ENCODE measurements around the gene PSMA3. TPM values are rescaled to one million over a fixed set of nuclear protein-coding genes. Genes with fewer than 3 reads are reported as not detected.

PSMA3 gene
- 10 to 100 TPM; 59.2 to 63.5 TPM for total RNA-seq
- polyA plus RNA-seq (ENCODE audit: insufficient read length in 2 of 2): 100 to 1,000 TPM; 110 to 133 TPM
- long read RNA-seq, donor 1, transcript PSMA3-212 (3 exons, 730 nt): minor isoform, 7 of 131 reads
- long read RNA-seq, donor 1, transcript PSMA3-201 (11 exons, 970 nt): major isoform, 53 of 131 reads
- long read RNA-seq, donor 1, partial matches to known transcripts: 68 of 131 reads
- long read RNA-seq, donor 1, other reads (novel, unspliced or antisense): 0 of 131 reads
- long read RNA-seq, donor 2, transcript PSMA3-201 (11 exons, 970 nt): major isoform, 17 of 19 reads
- long read RNA-seq, donor 2, partial matches to known transcripts: 0 of 19 reads
- long read RNA-seq, donor 2, other reads (novel, unspliced or antisense): 0 of 19 reads
- long read RNA-seq, donor 3, transcript PSMA3-201 (11 exons, 970 nt): major isoform, 25 of 41 reads
- long read RNA-seq, donor 3, partial matches to known transcripts: 12 of 41 reads
- long read RNA-seq, donor 3, other reads (novel, unspliced or antisense): 0 of 41 reads
- long read RNA-seq, donor 4, transcript PSMA3-201 (11 exons, 970 nt): major isoform, 104 of 305 reads
- long read RNA-seq, donor 4, transcript PSMA3-212 (3 exons, 730 nt): minor isoform, 24 of 305 reads
- long read RNA-seq, donor 4, partial matches to known transcripts: 107 of 305 reads
- long read RNA-seq, donor 4, other reads (novel, unspliced or antisense): 68 of 305 reads

DNA sequence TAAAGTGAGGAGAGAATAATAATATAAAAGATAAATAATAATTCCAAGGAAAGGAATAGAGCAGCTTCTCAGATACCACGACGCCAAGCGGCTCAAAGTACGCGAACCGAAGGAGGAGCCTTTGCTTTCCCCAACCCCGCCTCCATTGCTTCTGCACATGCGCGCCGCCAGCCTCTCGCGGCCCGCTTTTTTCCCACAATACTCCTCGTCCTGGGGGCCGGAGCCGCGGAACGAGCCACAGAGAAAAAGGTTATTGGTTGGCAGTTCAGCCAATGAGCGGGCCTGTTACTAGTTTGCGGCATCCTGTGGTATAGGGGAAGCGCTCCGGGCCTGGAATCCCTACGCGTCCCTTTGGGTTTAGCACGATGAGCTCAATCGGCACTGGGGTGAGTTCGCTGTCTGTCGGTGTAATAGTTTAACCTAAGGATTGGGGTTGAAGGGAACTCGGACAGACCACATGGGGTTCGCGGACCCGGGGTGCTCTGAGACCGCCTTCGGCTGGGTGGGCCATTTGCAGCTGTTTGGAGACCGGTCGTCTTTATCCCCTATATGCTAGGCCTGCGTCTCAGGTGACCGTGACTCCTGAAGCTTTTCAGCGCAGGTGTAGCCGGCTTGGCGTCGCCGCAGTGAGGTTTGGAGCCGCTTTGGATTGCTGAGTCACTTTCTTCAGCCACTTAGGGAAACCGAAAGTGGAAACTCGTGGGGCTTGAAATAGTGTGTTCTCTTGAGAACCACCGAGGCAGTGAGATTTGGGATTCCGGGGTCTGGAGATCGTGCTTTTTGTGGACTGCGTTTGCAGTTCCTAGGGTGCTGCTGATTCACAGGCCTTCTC lies at the start of gene PSMA3:
Gene PSMA3 (plus strand): TSS at position 288 of the 832 bp plus-strand sequence. CDS start 78 bp downstream, at position 366.
- under 1% methylated on average over 43 of the region's 50 CpGs for WGBS (ENCODE audit: insufficient coverage)
- H3K27ac ChIP-seq (ENCODE audit: low read depth, low read length): peak within 1 kb of the TSS; percentile 97
- peaks cover 5% of the 10 kb centered on the region for H3K4me1 ChIP-seq (ENCODE audit: control insufficient read depth, insufficient read depth, low read length)
- peak within 1 kb of the TSS; percentile 97 for H3K4me3 ChIP-seq (ENCODE audit: low read depth, low read length)
- H3K36me3 ChIP-seq (ENCODE audit: control insufficient read depth, insufficient read depth, low read length): peaks cover 7% of the 10 kb centered on the region
- no peaks in the 10 kb centered on the region for H3K27me3 ChIP-seq (ENCODE audit: control insufficient read depth, insufficient read depth, low read length)
- H3K9me3 ChIP-seq (ENCODE audit: control insufficient read depth, insufficient read depth, low read length): no peaks in the 10 kb centered on the region
- peak; percentile 92 to 99 (median 96) for DNase-seq (ENCODE audit: low read depth in 4 of 6, low spot score in 6 of 6)

DNA sequence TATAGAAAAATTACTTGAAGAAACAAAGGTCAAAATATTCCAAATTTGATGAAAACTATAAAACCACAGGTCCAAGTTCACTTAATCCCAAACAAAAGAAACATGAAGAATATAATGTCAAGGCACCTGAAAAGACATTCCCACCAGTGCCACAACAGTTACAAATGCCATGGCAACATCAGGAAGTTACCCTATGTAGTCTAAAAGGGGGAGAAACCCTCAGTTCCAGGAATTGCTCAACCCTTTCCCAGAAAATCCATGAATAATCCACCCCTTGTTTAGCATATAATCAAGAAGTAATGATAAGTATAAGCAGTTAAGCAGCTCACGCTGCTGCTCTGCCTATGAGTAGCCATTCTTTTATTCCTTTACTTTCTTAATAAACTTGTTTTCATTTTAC lies 48.4 kb upstream of the PSMA3 start:
- Histone ChIP-seq H3K4me3 (ENCODE audit: low read depth, low read length) (no peak overlapping the region), H3K9me3 (ENCODE audit: control insufficient read depth, insufficient read depth, low read length) (no peaks in the 10 kb centered on the region)
- 83% methylated on average over 1 of the region's 1 CpG for WGBS (ENCODE audit: insufficient coverage)

DNA sequence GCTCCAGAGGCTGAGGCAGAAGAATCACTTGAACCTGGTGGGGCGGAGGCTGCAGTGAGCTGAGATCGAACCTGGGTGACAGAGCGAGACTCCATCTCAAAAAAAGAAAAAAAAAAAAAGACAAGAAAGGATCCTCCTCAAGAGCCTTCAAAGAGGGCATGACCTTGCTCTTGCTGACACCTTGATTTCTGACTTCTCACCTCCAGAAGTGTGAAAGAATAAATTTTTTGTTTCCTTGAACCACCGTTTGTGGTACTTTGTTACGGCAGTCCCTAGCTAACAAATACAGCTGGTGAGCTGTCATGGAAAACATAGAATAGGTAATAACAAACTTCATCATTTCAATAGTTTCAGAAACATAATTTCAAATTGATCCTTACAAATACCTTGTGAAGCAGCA lies 46.6 kb upstream of the PSMA3 start:
- WGBS (ENCODE audit: insufficient coverage): no CpG with 5 or more reads among the region's 5 CpGs
- Histone ChIP-seq H3K4me1 (ENCODE audit: control insufficient read depth, insufficient read depth, low read length) (peaks cover 4% of the 10 kb centered on the region), H3K27ac (ENCODE audit: low read depth, low read length) (no peak overlapping the region), H3K4me3 (ENCODE audit: low read depth, low read length) (no peak overlapping the region), H3K9me3 (ENCODE audit: control insufficient read depth, insufficient read depth, low read length) (no peaks in the 10 kb centered on the region), H3K36me3 (ENCODE audit: control insufficient read depth, insufficient read depth, low read length) (peaks cover 3% of the 10 kb centered on the region), H3K27me3 (ENCODE audit: control insufficient read depth, insufficient read depth, low read length) (no peaks in the 10 kb centered on the region)
- no peak for DNase-seq (ENCODE audit: low read depth in 4 of 6, low spot score in 6 of 6)

More for the DNA sequence above, 48.4 kb upstream of the PSMA3 start:
- DNase-seq (ENCODE audit: low read depth in 4 of 6, low spot score in 6 of 6): no peak
- no peaks in the 10 kb centered on the region for H3K4me1 ChIP-seq (ENCODE audit: control insufficient read depth, insufficient read depth, low read length)
- H3K36me3 ChIP-seq (ENCODE audit: control insufficient read depth, insufficient read depth, low read length): no peaks in the 10 kb centered on the region
- H3K27ac ChIP-seq (ENCODE audit: low read depth, low read length): no peak overlapping the region
- H3K27me3 ChIP-seq (ENCODE audit: control insufficient read depth, insufficient read depth, low read length): no peaks in the 10 kb centered on the region

DNA sequence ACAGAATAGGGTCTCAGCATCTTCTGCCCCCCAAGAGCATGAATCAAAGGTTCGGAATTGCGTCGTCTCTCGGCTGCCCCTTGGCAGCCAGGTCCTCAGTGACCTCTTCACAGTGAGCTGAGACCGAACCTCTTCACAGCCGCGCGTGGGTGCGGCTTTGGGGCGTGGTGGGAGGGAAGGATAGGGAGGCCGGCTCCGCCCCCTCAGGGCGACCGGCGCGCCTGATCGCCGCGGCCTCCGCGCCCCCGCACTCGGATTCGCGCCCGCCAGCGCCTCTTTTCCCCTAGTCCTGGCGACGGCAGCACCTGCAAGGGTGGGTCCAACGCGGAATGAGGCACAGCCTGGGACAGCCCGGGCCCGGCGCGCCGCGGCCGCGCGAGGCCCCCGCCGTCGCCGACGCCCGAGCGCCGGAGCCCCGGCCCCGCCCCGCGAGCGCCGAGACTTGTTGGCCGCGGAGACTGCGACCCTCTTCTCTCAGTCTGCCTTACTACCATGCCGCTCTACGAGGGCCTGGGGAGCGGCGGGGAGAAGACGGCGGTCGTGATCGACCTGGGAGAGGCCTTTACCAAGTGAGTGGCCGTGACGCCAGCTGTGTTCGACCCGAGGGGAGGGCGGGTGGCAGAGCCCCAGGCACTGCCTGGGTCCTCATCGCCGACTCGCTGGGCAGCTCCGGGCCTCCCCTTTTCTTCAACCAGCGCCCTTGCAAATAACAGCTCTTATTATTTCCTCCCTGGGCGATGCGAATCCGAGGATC lies 44.7 kb upstream of the PSMA3 start, which contains the start of gene ACTR10:
Gene ACTR10 (plus strand): TSS at position 424 of the 754 bp plus-strand sequence. CDS start 69 bp downstream, at position 493.
- Histone ChIP-seq H3K4me3 (ENCODE audit: low read depth, low read length) (peak within 1 kb of the TSS; percentile 90), H3K36me3 (ENCODE audit: control insufficient read depth, insufficient read depth, low read length) (peaks cover 11% of the 10 kb centered on the region), H3K4me1 (ENCODE audit: control insufficient read depth, insufficient read depth, low read length) (peaks cover 4% of the 10 kb centered on the region), H3K27ac (ENCODE audit: low read depth, low read length) (peak within 1 kb of the TSS; percentile 94), H3K27me3 (ENCODE audit: control insufficient read depth, insufficient read depth, low read length) (no peaks in the 10 kb centered on the region), H3K9me3 (ENCODE audit: control insufficient read depth, insufficient read depth, low read length) (no peaks in the 10 kb centered on the region)
- peak; percentile 61 to 94 (median 74) for DNase-seq (ENCODE audit: low read depth in 4 of 6, low spot score in 6 of 6)
- 0% methylated on average over 78 of the region's 78 CpGs for WGBS (ENCODE audit: insufficient coverage)

DNA sequence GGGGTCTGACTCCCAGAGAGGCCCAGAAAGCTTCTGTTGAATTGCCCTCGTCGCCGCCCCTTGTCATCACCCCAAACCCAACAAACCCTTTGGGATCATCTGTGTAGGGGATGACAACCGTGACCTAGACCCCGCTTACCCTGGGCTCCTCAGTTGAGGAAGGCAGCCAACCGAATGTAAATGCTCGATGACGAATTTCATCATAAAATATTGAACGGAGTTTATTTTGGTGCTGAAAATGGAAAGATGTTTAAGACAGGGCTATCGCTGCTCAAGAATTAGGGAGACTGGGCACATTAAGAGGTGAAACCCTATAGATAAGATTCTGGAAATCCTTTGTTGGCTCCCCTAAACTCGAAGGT lies 44.2 kb upstream of the PSMA3 start:
- no peaks in the 10 kb centered on the region for H3K9me3 ChIP-seq (ENCODE audit: control insufficient read depth, insufficient read depth, low read length)
- peak overlapping the region; percentile 90 for H3K4me3 ChIP-seq (ENCODE audit: low read depth, low read length)
- 0% methylated on average over 3 of the region's 11 CpGs for WGBS (ENCODE audit: insufficient coverage)
- peak in 2 of 6 donors; percentile 15 to 17 for DNase-seq (ENCODE audit: low read depth in 4 of 6, low spot score in 6 of 6)
- no peaks in the 10 kb centered on the region for H3K27me3 ChIP-seq (ENCODE audit: control insufficient read depth, insufficient read depth, low read length)
- peaks cover 16% of the 10 kb centered on the region for H3K36me3 ChIP-seq (ENCODE audit: control insufficient read depth, insufficient read depth, low read length)
- peak overlapping the region; percentile 94 for H3K27ac ChIP-seq (ENCODE audit: low read depth, low read length)
- H3K4me1 ChIP-seq (ENCODE audit: control insufficient read depth, insufficient read depth, low read length): peaks cover 4% of the 10 kb centered on the region

DNA sequence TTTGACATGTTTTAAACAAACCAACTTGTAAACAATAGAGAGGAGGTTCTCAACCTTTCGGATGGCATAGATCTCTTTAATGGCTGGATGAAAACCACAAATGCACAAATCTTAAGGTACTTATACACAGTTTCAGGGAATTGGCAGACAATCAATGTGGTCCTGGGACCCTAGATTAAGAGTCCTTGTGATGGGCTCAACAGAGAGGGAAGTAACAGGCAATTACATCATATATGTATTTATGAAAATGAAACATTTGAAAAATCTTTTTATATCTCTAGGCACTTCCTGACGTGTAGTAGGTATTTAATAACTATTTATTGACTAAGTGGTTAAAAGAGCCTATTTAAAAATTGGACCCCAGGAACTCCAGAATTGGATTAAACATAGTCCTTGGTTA lies 43.8 kb upstream of the PSMA3 start:
- peak overlapping the region; percentile 90 for H3K4me3 ChIP-seq (ENCODE audit: low read depth, low read length)
- peaks cover 4% of the 10 kb centered on the region for H3K4me1 ChIP-seq (ENCODE audit: control insufficient read depth, insufficient read depth, low read length)
- no CpG with 5 or more reads among the region's 2 CpGs for WGBS (ENCODE audit: insufficient coverage)
- peaks cover 18% of the 10 kb centered on the region for H3K36me3 ChIP-seq (ENCODE audit: control insufficient read depth, insufficient read depth, low read length)
- H3K27me3 ChIP-seq (ENCODE audit: control insufficient read depth, insufficient read depth, low read length): no peaks in the 10 kb centered on the region
- DNase-seq (ENCODE audit: low read depth in 4 of 6, low spot score in 6 of 6): peak in 1 of 6 donors; percentile 30
- H3K27ac ChIP-seq (ENCODE audit: low read depth, low read length): peak overlapping the region; percentile 94
- no peaks in the 10 kb centered on the region for H3K9me3 ChIP-seq (ENCODE audit: control insufficient read depth, insufficient read depth, low read length)

DNA sequence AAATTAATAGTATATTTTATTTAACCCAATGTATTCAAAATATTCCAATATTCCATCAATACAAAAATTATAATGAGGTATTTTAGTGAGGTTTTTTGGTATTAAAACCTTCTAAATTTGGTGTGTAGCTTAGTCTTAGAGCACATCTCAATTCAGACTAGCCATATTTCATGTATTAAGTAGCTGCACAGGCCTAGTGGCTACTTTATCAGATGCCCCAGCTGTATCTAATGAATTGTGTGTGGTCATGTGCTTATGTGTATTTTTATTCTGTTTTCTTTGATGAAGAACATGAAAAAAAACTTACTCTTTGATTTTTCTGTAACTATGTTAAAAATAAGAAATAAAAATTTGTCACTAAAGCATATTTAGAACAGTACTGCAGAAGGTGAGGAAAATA lies 31.5 kb upstream of the PSMA3 start:
- no peak overlapping the region for H3K27ac ChIP-seq (ENCODE audit: low read depth, low read length)
- no peaks in the 10 kb centered on the region for H3K27me3 ChIP-seq (ENCODE audit: control insufficient read depth, insufficient read depth, low read length)
- peaks cover 29% of the 10 kb centered on the region for H3K36me3 ChIP-seq (ENCODE audit: control insufficient read depth, insufficient read depth, low read length)
- H3K9me3 ChIP-seq (ENCODE audit: control insufficient read depth, insufficient read depth, low read length): no peaks in the 10 kb centered on the region
- no peak overlapping the region for H3K4me3 ChIP-seq (ENCODE audit: low read depth, low read length)
- no peaks in the 10 kb centered on the region for H3K4me1 ChIP-seq (ENCODE audit: control insufficient read depth, insufficient read depth, low read length)
- DNase-seq (ENCODE audit: low read depth in 4 of 6, low spot score in 6 of 6): no peak

DNA sequence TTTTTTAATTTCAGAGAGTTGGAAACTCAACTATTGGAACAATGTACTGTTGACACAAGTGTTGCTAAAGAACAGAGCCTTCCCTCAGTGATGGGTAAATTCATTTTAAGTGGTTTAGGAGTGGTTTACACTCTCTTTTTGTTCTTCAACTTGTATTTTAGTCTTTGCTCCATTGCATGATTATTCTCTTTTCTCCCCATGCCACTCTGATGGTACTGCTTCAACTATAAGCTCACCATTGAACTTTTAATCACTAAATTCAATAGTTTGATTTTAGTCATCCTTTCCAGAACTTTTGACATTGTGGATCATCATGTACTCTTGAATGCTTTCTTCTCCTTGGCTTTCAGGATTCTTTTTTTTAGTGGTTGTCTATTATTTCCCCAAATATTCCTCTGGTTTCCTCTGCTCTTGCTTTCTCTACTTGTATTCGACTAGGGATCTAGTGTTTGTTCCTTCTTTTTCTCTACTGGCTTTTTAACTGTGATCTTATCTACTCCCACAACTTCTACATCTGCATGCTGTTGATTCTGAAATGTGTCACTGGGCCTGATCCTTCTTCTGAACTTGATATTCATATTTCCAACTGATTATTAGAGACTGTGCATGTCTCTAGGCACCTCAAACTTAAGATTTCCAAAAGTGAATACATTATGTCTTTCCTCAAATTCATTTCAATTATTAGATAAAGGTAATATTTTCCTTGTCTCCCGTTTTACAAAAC lies 29.3 kb upstream of the PSMA3 start:
- H3K27me3 ChIP-seq (ENCODE audit: control insufficient read depth, insufficient read depth, low read length): no peaks in the 10 kb centered on the region
- no CpG with 5 or more reads among the region's 2 CpGs for WGBS (ENCODE audit: insufficient coverage)
- DNase-seq (ENCODE audit: low read depth in 4 of 6, low spot score in 6 of 6): no peak
- H3K36me3 ChIP-seq (ENCODE audit: control insufficient read depth, insufficient read depth, low read length): peaks cover 27% of the 10 kb centered on the region
- H3K9me3 ChIP-seq (ENCODE audit: control insufficient read depth, insufficient read depth, low read length): no peaks in the 10 kb centered on the region
- no peak overlapping the region for H3K4me3 ChIP-seq (ENCODE audit: low read depth, low read length)
- H3K27ac ChIP-seq (ENCODE audit: low read depth, low read length): no peak overlapping the region
- no peaks in the 10 kb centered on the region for H3K4me1 ChIP-seq (ENCODE audit: control insufficient read depth, insufficient read depth, low read length)
